Liver (tissue), 3 donors: ENCODE measurements around the gene ERBB4.

ENCODE experiments used
- CTCF ChIP-seq: fragments of 150-350 bp; IDR thresholded peaks from 2 replicates; pipeline ENCODE4 v1.5.1; 2017; ENCODE audit warnings: improper control_type of control experiment, low read depth, low read length; ENCODE audit not compliant: missing input control
- SP1 ChIP-seq: IDR thresholded peaks from 2 replicates; pipeline ENCODE4 v1.6.1; 2018; ENCODE audit warnings: antibody characterized with exemption, mild to moderate bottlenecking
- TF ChIP-seq, protein P1 (sequence below): IDR thresholded peaks from 2 replicates; pipeline ENCODE4 v1.6.1; 2016; ENCODE audit warnings: antibody characterized with exemption, mild to moderate bottlenecking
- donor health status: healthy.
- donor health status: healthy.

GRCh38 chr2:212078103-212078502 lies 460.5 kb downstream of the ERBB4 start:
- TF ChIP-seq CTCF: no peak
- TF ChIP-seq, protein P1, sequence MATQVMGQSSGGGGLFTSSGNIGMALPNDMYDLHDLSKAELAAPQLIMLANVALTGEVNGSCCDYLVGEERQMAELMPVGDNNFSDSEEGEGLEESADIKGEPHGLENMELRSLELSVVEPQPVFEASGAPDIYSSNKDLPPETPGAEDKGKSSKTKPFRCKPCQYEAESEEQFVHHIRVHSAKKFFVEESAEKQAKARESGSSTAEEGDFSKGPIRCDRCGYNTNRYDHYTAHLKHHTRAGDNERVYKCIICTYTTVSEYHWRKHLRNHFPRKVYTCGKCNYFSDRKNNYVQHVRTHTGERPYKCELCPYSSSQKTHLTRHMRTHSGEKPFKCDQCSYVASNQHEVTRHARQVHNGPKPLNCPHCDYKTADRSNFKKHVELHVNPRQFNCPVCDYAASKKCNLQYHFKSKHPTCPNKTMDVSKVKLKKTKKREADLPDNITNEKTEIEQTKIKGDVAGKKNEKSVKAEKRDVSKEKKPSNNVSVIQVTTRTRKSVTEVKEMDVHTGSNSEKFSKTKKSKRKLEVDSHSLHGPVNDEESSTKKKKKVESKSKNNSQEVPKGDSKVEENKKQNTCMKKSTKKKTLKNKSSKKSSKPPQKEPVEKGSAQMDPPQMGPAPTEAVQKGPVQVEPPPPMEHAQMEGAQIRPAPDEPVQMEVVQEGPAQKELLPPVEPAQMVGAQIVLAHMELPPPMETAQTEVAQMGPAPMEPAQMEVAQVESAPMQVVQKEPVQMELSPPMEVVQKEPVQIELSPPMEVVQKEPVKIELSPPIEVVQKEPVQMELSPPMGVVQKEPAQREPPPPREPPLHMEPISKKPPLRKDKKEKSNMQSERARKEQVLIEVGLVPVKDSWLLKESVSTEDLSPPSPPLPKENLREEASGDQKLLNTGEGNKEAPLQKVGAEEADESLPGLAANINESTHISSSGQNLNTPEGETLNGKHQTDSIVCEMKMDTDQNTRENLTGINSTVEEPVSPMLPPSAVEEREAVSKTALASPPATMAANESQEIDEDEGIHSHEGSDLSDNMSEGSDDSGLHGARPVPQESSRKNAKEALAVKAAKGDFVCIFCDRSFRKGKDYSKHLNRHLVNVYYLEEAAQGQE: no peak
- TF ChIP-seq SP1: no peak
